PC-3 (cell line): ENCODE measurements around the gene ACD. TPM values are rescaled to one million over a fixed set of nuclear protein-coding genes. Genes with fewer than 3 reads are reported as not detected.

Experiments
- ATAC-seq: fragments of 200-7000 bp; cut with Tn5 transposase; 2 replicates; pipeline ENCODE4 v1.9.1; 2020; ENCODE audit warnings: mild to moderate bottlenecking, moderate library complexity
- BruUV-seq: library from RNA; stranded (reverse); fragments of 400-500 nt; replicated peaks from 2 replicates; lab custom pipeline; 2021; lab: Mats Ljungman, UMichigan
- CTCF ChIA-PET: fragments of 300-600 bp; sonication (Branson Sonifier 250); formaldehyde crosslinking; loops from one replicate; lab custom pipeline; 2022; ENCODE audit warnings: antibody characterized with exemption; lab: Charles Lee
- POLR2A ChIA-PET: fragments of 300-600 bp; sonication (Branson Sonifier 250); formaldehyde crosslinking; loops from one replicate; lab custom pipeline; 2022; ENCODE audit warnings: antibody characterized with exemption; ENCODE audit not compliant: unreplicated experiment; lab: Charles Lee
- DNase-seq: peaks from one replicate; pipeline ENCODE4 v3.0.0-alpha.2; 2015
- H2AFZ ChIP-seq: fragments of 300-600 bp; sonication (generic); 2 replicates; pipeline ENCODE4 v1.6.0; 2016; ENCODE audit warnings: antibody characterized with exemption, low read length
- H3F3A ChIP-seq: fragments of 300-600 bp; sonication (generic); one replicate; pipeline ENCODE4 v1.6.0; 2017; ENCODE audit warnings: antibody characterized with exemption, low read length, control low read depth, mild to moderate bottlenecking; ENCODE audit not compliant: unreplicated experiment
- H3K27ac ChIP-seq: fragments of 300-600 bp; sonication (generic); 2 replicates; pipeline ENCODE4 v1.5.1; 2016; ENCODE audit warnings: mild to moderate bottlenecking, low read length
- H3K27me3 ChIP-seq: fragments of 300-600 bp; sonication (generic); 2 replicates; pipeline ENCODE4 v1.6.1; 2016; ENCODE audit warnings: low read length, mixed read lengths
- H3K36me3 ChIP-seq: fragments of 300-600 bp; sonication (generic); 2 replicates; pipeline ENCODE4 v1.6.1; 2016; ENCODE audit warnings: low read depth, mixed run types, low read length, mixed read lengths
- H3K4me1 ChIP-seq: fragments of 300-600 bp; sonication (generic); 2 replicates; pipeline ENCODE4 v1.5.1; 2016; ENCODE audit warnings: low read length; ENCODE audit not compliant: insufficient read depth
- H3K4me2 ChIP-seq: fragments of 300-600 bp; sonication (generic); 2 replicates; pipeline ENCODE4 v1.6.0; 2016; ENCODE audit warnings: low read length
- H3K4me3 ChIP-seq: fragments of 300-600 bp; sonication (generic); 2 replicates; pipeline ENCODE4 v1.5.1; 2016; ENCODE audit warnings: mild to moderate bottlenecking, low read length, mixed read lengths
- H3K79me2 ChIP-seq: fragments of 300-600 bp; sonication (generic); 2 replicates; pipeline ENCODE4 v1.6.1; 2017; ENCODE audit warnings: low read length, mixed read lengths
- H3K9ac ChIP-seq: fragments of 300-600 bp; sonication (generic); 2 replicates; pipeline ENCODE4 v1.6.0; 2016; ENCODE audit warnings: mild to moderate bottlenecking, low read length
- H3K9me2 ChIP-seq: fragments of 300-600 bp; sonication (generic); replicated peaks from 2 replicates; pipeline ENCODE4 v1.6.1; 2016; ENCODE audit warnings: mixed run types, low read length, mixed read lengths
- H3K9me3 ChIP-seq: fragments of 300-600 bp; sonication (generic); 2 replicates; pipeline ENCODE4 v1.6.1; 2016; ENCODE audit warnings: low read length, mixed read lengths
- H4K20me1 ChIP-seq: fragments of 300-600 bp; sonication (generic); 2 replicates; pipeline ENCODE4 v1.6.1; 2016; ENCODE audit warnings: low read length, mixed read lengths
- EZH2 ChIP-seq: fragments of 300-600 bp; sonication (generic); IDR thresholded peaks from one replicate; pipeline ENCODE4 v1.6.1; 2017; ENCODE audit warnings: antibody characterized with exemption, mild to moderate bottlenecking, low read length; ENCODE audit not compliant: unreplicated experiment
- EZH2phosphoT487 ChIP-seq: fragments of 300-600 bp; sonication (generic); IDR thresholded peaks from 2 replicates; pipeline ENCODE4 v1.6.1; 2018; ENCODE audit warnings: mild to moderate bottlenecking, antibody characterized with exemption, low read length, borderline replicate concordance
- intact Hi-C: fragments of 100-400 bp; cut with micrococcal nuclease; formaldehyde crosslinking; loops from 2 replicates; pipeline ENCODE4 v1.9.0; 2023
- total RNA-seq: library from RNA; depleted of rRNA; stranded (reverse); fragments of >200 nt; gene quantifications from 2 replicates; pipeline ENCODE4 v1.2.3, GENCODE V29; 2014
- TF ChIP-seq, protein P1 (sequence below): fragments of 300-600 bp; sonication (generic); conservative IDR thresholded peaks from 2 replicates; pipeline ENCODE4 v1.5.1; 2017; ENCODE audit warnings: antibody characterized with exemption, low read depth, mild to moderate bottlenecking, low read length

The ACD gene
- total RNA-seq, 1 experiment from 2014 or later, result 26.3 TPM

DNA sequence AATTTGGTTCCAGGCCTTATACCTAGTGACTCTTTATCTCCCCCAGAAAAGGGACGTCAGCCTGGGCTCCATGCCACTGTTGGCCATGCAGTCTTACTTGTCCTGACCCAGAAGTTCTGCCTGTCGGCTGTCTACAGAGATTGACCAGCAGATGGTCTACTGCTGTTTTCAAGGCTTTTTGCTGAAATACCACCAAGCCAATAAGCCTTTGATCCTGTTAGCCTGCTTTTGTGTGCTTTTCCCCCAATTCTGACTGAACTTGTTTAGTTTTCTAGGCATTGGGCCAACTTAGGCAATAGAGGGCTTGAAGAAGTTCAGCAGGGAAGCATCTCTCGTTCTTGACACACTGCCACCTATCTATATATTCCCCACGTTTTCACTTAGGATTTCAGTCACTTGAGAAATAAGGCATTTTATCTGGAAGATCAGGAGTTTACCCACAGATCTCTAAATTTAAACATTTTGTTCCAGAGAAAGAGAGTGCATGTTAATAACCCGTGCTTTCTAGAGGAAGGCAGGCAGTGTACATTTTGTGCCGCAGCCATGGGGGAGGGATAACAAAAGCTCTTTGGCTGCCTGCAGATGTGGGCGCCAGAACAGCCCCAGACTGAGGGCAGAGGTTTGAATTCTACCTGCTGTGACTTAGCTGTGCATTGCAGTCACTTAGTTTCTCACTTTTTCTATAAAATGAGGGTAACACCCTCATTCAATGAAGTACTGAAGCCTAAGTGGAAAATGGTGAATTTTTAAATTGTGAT lies 27.5 kb downstream of the ACD start:
- H3K9me3 ChIP-seq, result no peaks in the 10 kb centered on the region
- no peak for ATAC-seq
- no peaks in the 10 kb centered on the region for H3K9me2 ChIP-seq
- H3K4me1 ChIP-seq, result no peaks in the 10 kb centered on the region
- no peaks in the 10 kb centered on the region for H3K27me3 ChIP-seq
- TF ChIP-seq EZH2, result no peak
- intact Hi-C loops, result no loop called here
- peaks cover 17% of the 10 kb centered on the region for H3K36me3 ChIP-seq
- no peaks in the 10 kb centered on the region for H3F3A ChIP-seq
- no peak overlapping the region for H3K4me3 ChIP-seq
- BruUV-seq, result no TSS peak
- POLR2A ChIA-PET, result no interaction called here
- no peak overlapping the region for H2AFZ ChIP-seq
- H3K27ac ChIP-seq, result no peak overlapping the region
- H3K79me2 ChIP-seq, result no peaks in the 10 kb centered on the region
- DNase-seq, result no peak
- H4K20me1 ChIP-seq, result no peaks in the 10 kb centered on the region
- no peak overlapping the region for H3K4me2 ChIP-seq
- CTCF ChIA-PET, result no interaction called here
- no peak overlapping the region for H3K9ac ChIP-seq

DNA sequence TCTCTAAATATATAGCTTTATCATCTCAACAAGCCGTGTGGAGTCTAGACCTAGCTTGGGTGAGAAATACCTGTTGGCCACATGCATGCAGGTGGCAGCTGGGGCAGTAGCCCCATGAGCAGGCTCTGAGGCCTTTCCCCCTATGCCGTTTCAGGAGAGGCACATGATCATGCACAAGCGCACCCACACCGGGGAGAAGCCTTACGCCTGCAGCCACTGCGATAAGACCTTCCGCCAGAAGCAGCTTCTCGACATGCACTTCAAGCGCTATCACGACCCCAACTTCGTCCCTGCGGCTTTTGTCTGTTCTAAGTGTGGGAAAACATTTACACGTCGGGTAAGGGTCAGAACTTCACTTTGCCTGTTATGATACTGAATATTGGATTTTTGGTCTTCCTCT lies 31.8 kb downstream of the ACD start:
- no peak overlapping the region for H3K4me2 ChIP-seq
- CTCF ChIA-PET, result no interaction called here
- H3K27ac ChIP-seq, result no peak overlapping the region
- H3K27me3 ChIP-seq, result no peaks in the 10 kb centered on the region
- H3K4me1 ChIP-seq, result no peaks in the 10 kb centered on the region
- no peak for DNase-seq
- no peaks in the 10 kb centered on the region for H3K9me3 ChIP-seq
- intact Hi-C loops, result no loop called here
- BruUV-seq, result no TSS peak
- no peak overlapping the region for H2AFZ ChIP-seq
- no peaks in the 10 kb centered on the region for H3K79me2 ChIP-seq
- no peak for ATAC-seq
- H3K9me2 ChIP-seq, result no peaks in the 10 kb centered on the region
- H3K36me3 ChIP-seq, result peaks cover 18% of the 10 kb centered on the region
- POLR2A ChIA-PET, result no interaction called here
- TF ChIP-seq EZH2 (no peak), EZH2phosphoT487 (no peak)
- TF ChIP-seq, protein P1, sequence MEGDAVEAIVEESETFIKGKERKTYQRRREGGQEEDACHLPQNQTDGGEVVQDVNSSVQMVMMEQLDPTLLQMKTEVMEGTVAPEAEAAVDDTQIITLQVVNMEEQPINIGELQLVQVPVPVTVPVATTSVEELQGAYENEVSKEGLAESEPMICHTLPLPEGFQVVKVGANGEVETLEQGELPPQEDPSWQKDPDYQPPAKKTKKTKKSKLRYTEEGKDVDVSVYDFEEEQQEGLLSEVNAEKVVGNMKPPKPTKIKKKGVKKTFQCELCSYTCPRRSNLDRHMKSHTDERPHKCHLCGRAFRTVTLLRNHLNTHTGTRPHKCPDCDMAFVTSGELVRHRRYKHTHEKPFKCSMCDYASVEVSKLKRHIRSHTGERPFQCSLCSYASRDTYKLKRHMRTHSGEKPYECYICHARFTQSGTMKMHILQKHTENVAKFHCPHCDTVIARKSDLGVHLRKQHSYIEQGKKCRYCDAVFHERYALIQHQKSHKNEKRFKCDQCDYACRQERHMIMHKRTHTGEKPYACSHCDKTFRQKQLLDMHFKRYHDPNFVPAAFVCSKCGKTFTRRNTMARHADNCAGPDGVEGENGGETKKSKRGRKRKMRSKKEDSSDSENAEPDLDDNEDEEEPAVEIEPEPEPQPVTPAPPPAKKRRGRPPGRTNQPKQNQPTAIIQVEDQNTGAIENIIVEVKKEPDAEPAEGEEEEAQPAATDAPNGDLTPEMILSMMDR, result no peak
- H3F3A ChIP-seq, result no peaks in the 10 kb centered on the region
- no peak overlapping the region for H3K4me3 ChIP-seq
- no peak overlapping the region for H3K9ac ChIP-seq
- no peaks in the 10 kb centered on the region for H4K20me1 ChIP-seq

DNA sequence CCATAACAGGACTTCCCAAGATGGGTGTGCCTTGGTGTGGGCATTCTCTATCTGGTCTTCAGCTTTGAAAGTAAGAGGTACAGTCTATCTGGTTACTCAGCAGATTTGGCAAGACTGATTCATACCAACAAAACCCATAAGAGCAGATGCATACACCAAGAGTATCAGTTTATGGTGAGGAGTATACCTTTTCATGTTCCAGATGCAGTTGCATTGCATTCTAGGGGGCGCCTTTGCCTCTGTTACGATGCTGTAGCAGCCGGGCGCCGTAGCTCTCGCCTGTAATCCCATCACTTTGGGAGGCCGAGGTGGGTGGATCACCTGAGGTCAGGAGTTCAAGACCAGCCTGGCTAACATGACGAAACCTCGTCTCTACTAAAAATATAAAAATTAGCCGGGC lies 46.3 kb downstream of the ACD start:
- no TSS peak for BruUV-seq
- Histone ChIP-seq H3K9me3 (no peaks in the 10 kb centered on the region), H3K79me2 (peaks cover 7% of the 10 kb centered on the region), H4K20me1 (no peaks in the 10 kb centered on the region), H3K36me3 (peaks cover 41% of the 10 kb centered on the region), H3K9me2 (no peaks in the 10 kb centered on the region), H3K4me2 (no peak overlapping the region), H3F3A (no peaks in the 10 kb centered on the region), H3K27me3 (no peaks in the 10 kb centered on the region), H3K4me3 (no peak overlapping the region), H3K27ac (no peak overlapping the region), H3K9ac (no peak overlapping the region), H2AFZ (no peak overlapping the region), H3K4me1 (no peaks in the 10 kb centered on the region)
- intact Hi-C loops, result no loop called here
- DNase-seq (peak; percentile 11), ATAC-seq (no peak; the same call in 1 of the 2 replicates)
- CTCF ChIA-PET, result no interaction called here
- TF ChIP-seq, protein P1, result peak; percentile 44
- no peak for TF ChIP-seq EZH2
- POLR2A ChIA-PET, result no interaction called here
